HEK293T (cell line): ENCODE data around the gene KMT2B.

Experiments
- CTCF ChIA-PET: fragments of 350-600 bp; formaldehyde crosslinking; extraction: SDS; loops from one replicate; lab custom pipeline; 2021; ENCODE audit warnings: antibody characterized with exemption, inconsistent platforms; lab: Yijun Ruan, JAX
- POLR2A ChIA-PET: fragments of 350-600 bp; formaldehyde crosslinking; extraction: SDS; loops from one replicate; lab custom pipeline; 2020; ENCODE audit warnings: antibody characterized with exemption, inconsistent platforms; lab: Yijun Ruan, JAX
- DNase-seq: peaks from one replicate; pipeline ENCODE4 v3.0.0; 2012; ENCODE audit warnings: mixed read lengths; ENCODE audit errors: extremely low spot score
- ARNT ChIP-seq: fragments of 450-650 bp; IDR thresholded peaks from 2 replicates; pipeline ENCODE4 v1.6.1; 2017; ENCODE audit warnings: mild to moderate bottlenecking
- BHLHE40 ChIP-seq: fragments of 450-650 bp; IDR thresholded peaks from 2 replicates; pipeline ENCODE4 v1.6.1; 2016; ENCODE audit warnings: mild to moderate bottlenecking, moderate library complexity, borderline replicate concordance
- CTBP1 ChIP-seq: fragments of 450-650 bp; IDR thresholded peaks from 2 replicates; pipeline ENCODE4 v1.6.1; 2016; ENCODE audit warnings: borderline replicate concordance
- ELF4 ChIP-seq: fragments of 450-650 bp; IDR thresholded peaks from 2 replicates; pipeline ENCODE4 v1.6.1; 2017; ENCODE audit warnings: antibody characterized with exemption
- FOXA1 ChIP-seq: fragments of 450-650 bp; IDR thresholded peaks from 2 replicates; pipeline ENCODE4 v1.6.1; 2016; ENCODE audit warnings: mild to moderate bottlenecking
- FOXK2 ChIP-seq: fragments of 450-650 bp; IDR thresholded peaks from 2 replicates; pipeline ENCODE4 v1.6.1; 2016; ENCODE audit warnings: mild to moderate bottlenecking
- FOXM1 ChIP-seq: fragments of 450-650 bp; IDR thresholded peaks from 2 replicates; pipeline ENCODE4 v1.6.1; 2017; ENCODE audit warnings: mild to moderate bottlenecking, borderline replicate concordance
- HDGF ChIP-seq: fragments of 450-650 bp; IDR thresholded peaks from 2 replicates; pipeline ENCODE4 v1.6.1; 2017; ENCODE audit warnings: antibody characterized with exemption, borderline replicate concordance
- L3MBTL2 ChIP-seq: fragments of 450-650 bp; conservative IDR thresholded peaks from 2 replicates; pipeline ENCODE4 v1.6.1; 2016; ENCODE audit warnings: mild to moderate bottlenecking
- LEF1 ChIP-seq: fragments of 450-650 bp; IDR thresholded peaks from 2 replicates; pipeline ENCODE4 v1.6.1; 2017; ENCODE audit warnings: mild to moderate bottlenecking, borderline replicate concordance
- NFRKB ChIP-seq: fragments of 450-650 bp; IDR thresholded peaks from 2 replicates; pipeline ENCODE4 v1.6.1; 2016; ENCODE audit warnings: mild to moderate bottlenecking, moderate library complexity
- SP1 ChIP-seq: fragments of 450-650 bp; IDR thresholded peaks from 2 replicates; pipeline ENCODE4 v1.6.1; 2017
- SUZ12 ChIP-seq: fragments of 450-650 bp; IDR thresholded peaks from 2 replicates; pipeline ENCODE4 v1.6.1; 2016; ENCODE audit warnings: mild to moderate bottlenecking
- TARDBP ChIP-seq: fragments of 450-650 bp; IDR thresholded peaks from 2 replicates; pipeline ENCODE4 v1.6.1; 2016
- ZNF384 ChIP-seq: fragments of 450-650 bp; IDR thresholded peaks from 2 replicates; pipeline ENCODE4 v1.6.1; 2016
- TF ChIP-seq, protein P1 (sequence below): fragments of 450-650 bp; IDR thresholded peaks from 2 replicates; pipeline ENCODE4 v1.6.1; 2016

The KMT2B gene

DNA sequence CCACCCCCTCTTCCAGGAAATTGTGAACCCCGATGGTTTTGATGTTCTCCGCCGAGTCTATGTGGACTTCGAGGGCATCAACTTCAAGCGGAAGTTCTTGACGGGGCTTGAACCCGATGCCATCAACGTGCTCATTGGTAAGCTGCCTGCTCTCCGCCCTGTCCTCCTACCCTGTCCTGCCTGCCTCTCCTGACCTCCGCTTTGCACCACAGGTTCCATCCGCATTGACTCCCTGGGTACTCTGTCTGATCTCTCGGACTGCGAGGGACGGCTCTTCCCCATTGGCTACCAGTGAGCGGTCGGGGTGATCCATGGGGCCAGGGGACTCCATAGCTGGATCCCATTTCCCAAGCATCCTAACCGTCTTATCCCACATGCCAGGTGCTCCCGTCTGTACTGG is 12.5 kb downstream of the KMT2B start:
- no peak for TF ChIP-seq ARNT
- no peak for TF ChIP-seq LEF1
- TF ChIP-seq SP1: no peak
- TF ChIP-seq HDGF: no peak
- no peak for TF ChIP-seq ELF4
- no peak for TF ChIP-seq FOXA1
- CTCF ChIA-PET: no interaction called here
- no peak for DNase-seq
- POLR2A ChIA-PET: interaction anchor here (1.5 to 2.5 kb wide), 2 partner anchors 10 to 15 kb away, joined by 6 to 7 read pairs; partner anchors contain the start of genes PSENEN and U2AF1L4

DNA sequence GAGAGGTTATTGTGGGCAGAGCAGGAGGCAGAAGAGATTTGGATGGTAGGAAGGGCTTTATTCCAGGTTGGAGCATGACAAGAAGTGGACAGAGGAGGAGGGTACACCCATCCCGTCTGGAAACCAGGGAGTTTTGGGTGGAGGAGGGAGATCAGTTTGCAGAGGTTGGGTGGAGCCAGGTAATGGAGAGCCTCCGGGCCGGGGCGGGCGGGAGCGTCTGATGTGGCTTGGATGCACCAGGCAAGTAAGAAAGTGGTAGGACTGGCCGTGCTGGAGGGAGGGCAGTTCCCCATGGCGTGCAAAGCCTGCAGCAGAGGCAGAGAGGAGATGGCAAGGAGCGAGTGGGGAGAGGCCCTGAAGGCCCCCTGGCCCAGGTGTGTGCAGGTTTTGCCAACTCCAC is 13.6 kb downstream of the KMT2B start:
- CTCF ChIA-PET: no interaction called here
- no peak for DNase-seq
- no peak for TF ChIP-seq FOXA1
- no peak for TF ChIP-seq ARNT
- no peak for TF ChIP-seq FOXM1
- no peak for TF ChIP-seq FOXK2
- POLR2A ChIA-PET: interaction anchor here (1.5 to 2.5 kb wide), 2 partner anchors 9 to 14 kb away, joined by 6 to 7 read pairs; partner anchors contain the start of genes PSENEN and U2AF1L4

DNA sequence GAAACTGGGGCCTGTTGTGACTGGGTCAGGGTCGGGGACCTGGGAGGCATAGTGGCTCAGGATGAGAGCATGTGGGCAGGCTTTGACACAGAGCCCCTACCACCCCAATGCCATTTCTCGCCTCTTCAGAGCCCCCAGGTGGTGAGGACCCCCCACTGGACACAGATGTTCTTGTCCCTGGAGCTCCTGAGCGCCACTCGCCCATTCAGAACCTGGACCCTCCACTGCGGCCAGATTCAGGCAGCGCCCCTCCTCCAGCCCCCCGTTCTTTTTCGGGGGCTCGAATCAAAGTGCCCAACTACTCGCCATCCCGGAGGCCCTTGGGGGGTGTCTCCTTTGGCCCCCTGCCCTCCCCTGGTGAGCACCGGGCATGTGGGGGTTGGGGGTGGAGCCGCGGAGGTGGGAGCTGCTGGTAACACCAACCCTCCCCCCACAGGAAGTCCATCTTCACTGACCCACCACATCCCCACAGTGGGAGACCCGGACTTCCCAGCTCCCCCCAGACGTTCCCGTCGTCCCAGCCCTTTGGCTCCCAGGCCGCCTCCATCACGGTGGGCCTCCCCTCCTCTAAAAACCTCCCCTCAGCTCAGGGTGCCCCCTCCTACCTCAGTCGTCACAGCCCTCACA is 14.1 kb downstream of the KMT2B start:
- DNase-seq: no peak
- TF ChIP-seq CTBP1 (no peak), SUZ12 (no peak), SP1 (no peak), ELF4 (no peak), FOXM1 (no peak)
- ChIA-PET POLR2A (interaction anchor here (1.5 to 2.5 kb wide), 2 partner anchors 9 to 13 kb away, joined by 6 to 7 read pairs; partner anchors contain the start of genes PSENEN and U2AF1L4), CTCF (no interaction called here)

DNA sequence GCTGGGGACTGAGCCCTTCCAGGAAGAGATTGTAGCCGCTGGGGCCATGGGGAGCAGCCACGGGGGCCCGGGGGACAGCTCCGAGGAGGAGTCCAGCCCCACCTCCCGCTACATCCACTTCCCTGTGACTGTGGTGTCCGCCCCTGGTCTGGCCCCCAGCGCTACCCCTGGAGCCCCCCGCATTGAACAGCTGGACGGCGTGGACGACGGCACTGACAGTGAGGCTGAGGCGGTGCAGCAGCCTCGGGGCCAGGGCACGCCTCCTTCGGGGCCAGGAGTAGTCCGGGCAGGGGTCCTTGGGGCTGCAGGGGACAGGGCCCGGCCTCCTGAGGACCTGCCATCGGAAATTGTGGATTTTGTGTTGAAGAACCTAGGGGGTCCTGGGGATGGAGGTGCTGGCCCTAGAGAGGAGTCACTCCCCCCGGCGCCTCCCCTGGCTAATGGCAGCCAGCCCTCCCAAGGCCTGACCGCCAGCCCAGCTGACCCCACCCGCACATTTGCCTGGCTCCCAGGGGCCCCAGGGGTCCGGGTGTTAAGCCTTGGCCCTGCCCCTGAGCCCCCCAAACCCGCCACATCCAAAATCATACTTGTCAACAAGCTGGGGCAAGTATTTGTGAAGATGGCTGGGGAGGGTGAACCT is 14.9 kb downstream of the KMT2B start:
- POLR2A ChIA-PET: interaction anchor here (0.9 kb wide), 1 partner anchor 9 kb away, joined by 3 read pairs; no protein-coding TSS in a partner anchor
- no peak for TF ChIP-seq SUZ12
- no peak for TF ChIP-seq LEF1
- CTCF ChIA-PET: no interaction called here
- DNase-seq: no peak

DNA sequence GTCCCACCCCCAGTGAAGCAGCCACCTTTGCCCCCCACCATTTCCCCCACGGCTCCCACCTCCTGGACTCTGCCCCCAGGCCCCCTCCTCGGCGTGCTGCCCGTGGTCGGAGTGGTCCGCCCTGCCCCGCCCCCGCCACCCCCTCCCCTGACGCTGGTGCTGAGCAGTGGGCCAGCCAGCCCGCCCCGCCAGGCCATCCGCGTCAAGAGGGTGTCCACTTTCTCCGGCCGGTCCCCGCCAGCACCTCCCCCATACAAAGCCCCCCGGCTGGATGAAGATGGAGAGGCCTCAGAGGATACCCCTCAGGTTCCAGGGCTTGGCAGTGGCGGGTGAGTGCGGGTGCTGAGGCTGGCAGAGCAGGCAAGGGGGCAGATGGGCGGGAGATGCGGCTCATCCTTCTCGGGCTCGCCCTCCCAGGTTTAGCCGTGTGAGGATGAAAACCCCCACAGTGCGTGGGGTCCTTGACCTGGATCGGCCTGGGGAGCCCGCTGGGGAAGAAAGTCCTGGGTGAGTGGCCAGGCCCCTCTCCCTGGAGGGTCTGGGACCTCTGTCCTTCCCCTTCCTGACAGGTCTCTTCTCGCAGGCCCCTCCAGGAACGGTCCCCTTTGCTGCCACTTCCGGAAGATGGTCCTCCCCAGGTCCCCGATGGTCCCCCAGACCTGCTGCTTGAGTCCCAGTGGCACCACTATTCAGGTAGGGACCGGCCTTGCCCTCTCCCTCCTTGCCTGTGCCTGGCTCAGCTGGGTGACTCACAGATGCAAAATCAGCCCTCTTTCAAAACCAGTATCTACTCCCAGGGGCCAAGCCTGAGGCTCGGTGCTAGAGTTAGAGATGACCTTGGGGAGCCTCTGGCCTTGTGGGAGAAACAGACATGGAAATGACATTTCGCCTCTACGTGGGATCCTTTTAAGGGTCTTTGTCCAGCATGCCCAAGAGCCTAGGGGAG is 15.7 kb downstream of the KMT2B start:
- ChIA-PET POLR2A (interaction anchor here (0.9 to 1.7 kb wide), 2 partner anchors 10 to 15 kb away, joined by 3 to 5 read pairs; partner anchors contain the start of gene LIN37), CTCF (no interaction called here)
- TF ChIP-seq SP1 (no peak), LEF1 (no peak), L3MBTL2 (no peak), BHLHE40 (no peak), NFRKB (no peak), FOXM1 (no peak), ARNT (no peak), FOXK2 (no peak)
- DNase-seq: no peak

DNA sequence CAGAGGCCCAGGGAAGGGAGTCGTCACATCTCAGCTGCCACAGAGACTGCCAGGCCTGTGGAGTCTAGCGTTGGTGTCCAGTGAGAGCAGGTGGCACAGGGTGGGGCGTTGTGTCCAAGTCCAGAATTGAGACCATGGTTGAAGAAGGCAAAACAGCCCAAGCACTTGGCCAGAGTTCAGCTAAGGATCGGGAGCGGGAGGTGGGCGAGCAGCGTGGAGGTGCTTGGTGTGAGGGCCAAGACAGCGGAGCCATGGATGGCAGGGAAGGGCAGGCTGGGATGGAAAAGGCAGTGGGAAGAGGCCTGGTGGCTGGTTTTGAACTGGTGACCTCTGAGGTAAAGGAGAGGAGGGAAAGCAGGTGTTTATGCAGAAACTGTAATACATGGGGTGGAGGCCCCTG is 16.5 kb downstream of the KMT2B start:
- TF ChIP-seq LEF1 (no peak), CTBP1 (no peak), FOXM1 (no peak), FOXK2 (no peak), SP1 (no peak), SUZ12 (no peak), TARDBP (no peak), NFRKB (no peak), ZNF384 (no peak), HDGF (no peak), L3MBTL2 (no peak), ARNT (no peak), FOXA1 (no peak), BHLHE40 (no peak), ELF4 (no peak)
- TF ChIP-seq, protein P1, sequence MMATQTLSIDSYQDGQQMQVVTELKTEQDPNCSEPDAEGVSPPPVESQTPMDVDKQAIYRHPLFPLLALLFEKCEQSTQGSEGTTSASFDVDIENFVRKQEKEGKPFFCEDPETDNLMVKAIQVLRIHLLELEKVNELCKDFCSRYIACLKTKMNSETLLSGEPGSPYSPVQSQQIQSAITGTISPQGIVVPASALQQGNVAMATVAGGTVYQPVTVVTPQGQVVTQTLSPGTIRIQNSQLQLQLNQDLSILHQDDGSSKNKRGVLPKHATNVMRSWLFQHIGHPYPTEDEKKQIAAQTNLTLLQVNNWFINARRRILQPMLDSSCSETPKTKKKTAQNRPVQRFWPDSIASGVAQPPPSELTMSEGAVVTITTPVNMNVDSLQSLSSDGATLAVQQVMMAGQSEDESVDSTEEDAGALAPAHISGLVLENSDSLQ: no peak
- CTCF ChIA-PET: no interaction called here
- DNase-seq: no peak
- POLR2A ChIA-PET: interaction anchor here (1.7 kb wide), 1 partner anchor 14 kb away, joined by 5 read pairs; the partner anchor contains the start of gene LIN37

DNA sequence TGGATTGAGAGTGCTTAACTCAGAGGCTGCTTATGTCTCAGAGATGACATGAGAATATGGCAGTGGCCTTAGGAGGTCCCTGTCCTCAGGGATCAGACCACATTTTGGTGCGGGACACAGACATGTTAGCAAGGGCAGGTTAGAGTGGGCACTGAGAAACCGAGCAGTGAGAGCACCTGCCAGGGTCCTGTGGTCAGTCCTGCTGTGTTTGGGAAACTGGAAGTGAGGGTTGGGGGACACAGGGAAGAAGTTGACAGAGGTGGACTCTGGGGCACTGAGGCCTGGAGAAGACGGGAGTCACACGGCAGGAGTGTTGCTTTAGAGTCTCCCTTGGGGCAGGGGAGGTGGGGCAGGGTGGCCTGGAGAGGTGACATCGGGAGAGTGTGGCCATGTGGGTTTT is 17.1 kb downstream of the KMT2B start:
- ChIA-PET CTCF (no interaction called here), POLR2A (interaction anchor here (1.7 kb wide), 1 partner anchor 13 kb away, joined by 5 read pairs; the partner anchor contains the start of gene LIN37)
- TF ChIP-seq CTBP1 (no peak), ELF4 (no peak), SUZ12 (no peak), LEF1 (no peak), FOXM1 (no peak), ARNT (no peak), TARDBP (no peak), SP1 (no peak), ZNF384 (no peak), FOXK2 (no peak), FOXA1 (no peak), BHLHE40 (no peak), NFRKB (no peak), L3MBTL2 (no peak), HDGF (no peak)
- TF ChIP-seq, protein P1: no peak
- DNase-seq: no peak
